ENCODE data around the gene DAP. TPM values are rescaled to one million over a fixed set of nuclear protein-coding genes. Genes with fewer than 3 reads are reported as not detected.

Gene DAP
- total RNA-seq, 1 experiment from 2014 or later: 47.2 TPM

- Mint-ChIP-seq H3K27me3 (ENCODE audit: low read depth) (no peaks in the 10 kb centered on the region), H3K4me3 (no peak overlapping the region), H3K27ac (no peak overlapping the region; a peak in 2 of 7 replicates), H3K4me1 (peaks cover 0 to 6% of the 10 kb centered on the region in 2 experiments; a peak in 2 of 4 replicates), H3K9me3 (no peaks in the 10 kb centered on the region; a peak in 2 of 5 replicates), H3K36me3 (ENCODE audit: insufficient read depth in 1 of 3, low read depth in 3 of 3) (peaks cover 9 to 18% (median 15%) of the 10 kb centered on the region in 3 experiments)
- no peaks in the 10 kb centered on the region for H3K9me3 ChIP-seq (ENCODE audit: control insufficient read depth, low read depth, low read length)
- H3K79me1 ChIP-seq (ENCODE audit: insufficient read depth, low read depth, low read length, poor library complexity, severe bottlenecking): no peaks in the 10 kb centered on the region
- H3K27me3 ChIP-seq (ENCODE audit: insufficient read depth, low read length): no peaks in the 10 kb centered on the region
- no peak overlapping the region for H3K27ac ChIP-seq (ENCODE audit: insufficient read length, low read depth, low read length)
- H3K23ac ChIP-seq (ENCODE audit: insufficient read length, low read depth, low read length): no peak overlapping the region
- no peak overlapping the region for H2BK20ac ChIP-seq (ENCODE audit: low read depth, low read length, poor library complexity, severe bottlenecking)
- H2AFZ ChIP-seq (ENCODE audit: low read length): no peak overlapping the region
- H2BK120ac ChIP-seq (ENCODE audit: low read depth, low read length, poor library complexity, severe bottlenecking): no peak overlapping the region
- H4K5ac ChIP-seq (ENCODE audit: insufficient read length, low read depth, low read length): no peak overlapping the region
- no peak overlapping the region for H3K4me2 ChIP-seq (ENCODE audit: insufficient read depth, insufficient read length, low read length)
- no CpG with 5 or more reads among the region's 6 CpGs for WGBS (ENCODE audit: extremely low coverage, insufficient read length, low lambda C conversion rate)
- H2AK5ac ChIP-seq (ENCODE audit: insufficient read length, low read length): no peak overlapping the region
- H3K18ac ChIP-seq (ENCODE audit: insufficient read length, low read depth, low read length): no peak overlapping the region
- no peak for TF ChIP-seq CTCF (conservative IDR thresholded peaks at IDR 0.05)
- no peaks in the 10 kb centered on the region for H3K4me1 ChIP-seq (ENCODE audit: insufficient read depth, low read length)
- H4K91ac ChIP-seq (ENCODE audit: insufficient read length, low read depth, low read length): no peak overlapping the region
- H4K20me1 ChIP-seq (ENCODE audit: control insufficient read depth, insufficient read depth, insufficient read length): no peaks in the 10 kb centered on the region
- H4K8ac ChIP-seq (replicated peaks; ENCODE audit: insufficient read length, low read depth, low read length): no peak overlapping the region
- DNase-seq: no peak
- H3K14ac ChIP-seq (ENCODE audit: insufficient read depth, low read length): no peak overlapping the region
- H3K4ac ChIP-seq (ENCODE audit: low read depth, low read length): no peak overlapping the region
- H2BK12ac ChIP-seq (ENCODE audit: insufficient read length, low read depth, low read length): no peak overlapping the region
- no peaks in the 10 kb centered on the region for H3K23me2 ChIP-seq (ENCODE audit: insufficient read length, low read depth, low read length, poor library complexity, severe bottlenecking)
- no peak overlapping the region for H3K56ac ChIP-seq (ENCODE audit: insufficient read length, low read depth, low read length)
- no peaks in the 10 kb centered on the region for H3K79me2 ChIP-seq (ENCODE audit: insufficient read depth, low read length)
- no peak overlapping the region for H2BK5ac ChIP-seq (ENCODE audit: insufficient read length, low read length)
- H2BK15ac ChIP-seq (ENCODE audit: low read depth, low read length): no peak overlapping the region
- no peak overlapping the region for H3T11ph ChIP-seq (ENCODE audit: low read length)
- H3K9ac ChIP-seq (ENCODE audit: extremely low read depth, insufficient read length, low read length): no peak overlapping the region
Measured at GRCh38 chr5:10728679-10729078, 32.4 kb downstream of the DAP start.

Measured in H9 (cell line).